GM19395 (cell line): ENCODE data around the gene KCTD17.

ENCODE experiments used
- ATAC-seq: cut with Tn5 transposase; IDR thresholded peaks from one replicate; pipeline ENCODE4 v1.9.1; 2021; ENCODE audit warnings: mild to moderate bottlenecking, moderate library complexity; ENCODE audit not compliant: unreplicated experiment

Gene KCTD17, protein sequence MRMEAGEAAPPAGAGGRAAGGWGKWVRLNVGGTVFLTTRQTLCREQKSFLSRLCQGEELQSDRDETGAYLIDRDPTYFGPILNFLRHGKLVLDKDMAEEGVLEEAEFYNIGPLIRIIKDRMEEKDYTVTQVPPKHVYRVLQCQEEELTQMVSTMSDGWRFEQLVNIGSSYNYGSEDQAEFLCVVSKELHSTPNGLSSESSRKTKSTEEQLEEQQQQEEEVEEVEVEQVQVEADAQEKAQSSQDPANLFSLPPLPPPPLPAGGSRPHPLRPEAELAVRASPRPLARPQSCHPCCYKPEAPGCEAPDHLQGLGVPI

DNA sequence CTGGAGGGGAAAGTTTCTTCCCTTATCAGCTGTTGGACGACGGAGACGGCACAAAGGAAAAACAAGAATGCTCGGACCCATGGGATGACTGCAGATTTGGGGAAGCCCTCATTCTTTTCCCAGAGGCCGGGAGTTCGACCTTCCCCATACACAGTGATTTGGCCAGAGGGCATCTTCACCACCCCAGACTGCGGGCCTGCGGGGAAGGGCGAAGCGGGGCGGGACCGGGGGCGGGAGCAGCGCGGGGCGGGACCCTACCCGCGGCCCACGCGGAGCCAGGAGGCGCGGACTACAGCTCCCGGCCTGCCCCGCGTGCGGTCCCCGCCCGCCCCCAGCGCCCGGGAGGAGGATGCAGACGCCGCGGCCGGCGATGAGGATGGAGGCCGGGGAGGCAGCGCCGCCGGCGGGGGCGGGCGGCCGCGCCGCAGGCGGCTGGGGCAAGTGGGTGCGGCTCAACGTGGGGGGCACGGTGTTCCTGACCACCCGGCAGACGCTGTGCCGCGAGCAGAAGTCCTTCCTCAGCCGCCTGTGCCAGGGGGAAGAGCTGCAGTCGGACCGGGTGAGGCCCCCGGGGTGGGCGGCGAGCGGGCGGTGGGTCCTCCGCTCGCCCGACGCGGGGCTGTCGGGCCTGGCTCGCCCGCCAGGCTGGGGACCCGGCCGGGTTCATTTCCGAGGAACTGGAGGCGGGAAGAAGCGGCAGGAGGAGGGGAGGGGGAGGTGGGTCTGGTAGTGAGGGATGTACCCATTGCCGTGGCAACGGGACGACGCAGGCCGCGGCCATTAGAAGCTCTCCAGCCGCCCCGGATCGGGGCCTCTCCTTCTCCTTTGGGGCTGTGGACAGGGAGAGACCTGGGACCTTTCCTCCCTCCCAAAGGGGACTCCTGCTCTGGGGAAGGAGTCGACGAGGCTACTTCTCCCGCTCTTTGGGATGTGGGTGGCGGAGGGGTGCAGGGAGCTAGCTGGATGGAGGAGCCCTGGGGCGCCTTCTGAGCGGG is at the start of gene KCTD17:
Gene KCTD17 (plus strand): TSS at position 352 of the 995 bp plus-strand sequence. CDS start 19 bp downstream, at position 371.
- no peak for ATAC-seq

DNA sequence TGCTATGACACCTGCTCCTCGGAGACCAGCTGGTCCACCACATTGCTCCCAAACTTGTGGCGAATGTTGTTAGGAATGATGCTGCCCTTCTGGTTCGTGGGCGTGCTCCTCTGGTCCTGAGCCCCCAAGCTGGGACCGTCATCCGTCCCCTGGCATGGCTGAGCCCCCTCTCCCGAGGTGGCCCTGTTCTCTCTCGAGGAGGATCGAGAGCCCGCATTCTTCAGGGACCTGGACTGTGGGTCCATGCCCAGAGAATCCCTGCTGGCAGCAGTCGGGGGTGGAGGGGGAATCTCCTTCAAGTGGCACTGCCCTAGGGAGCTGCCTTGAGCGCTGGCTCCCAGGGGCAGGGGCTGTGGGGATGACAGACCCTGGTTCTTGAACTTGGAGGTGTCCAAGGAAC is 49.7 kb upstream of the KCTD17 start:
- no peak for ATAC-seq

DNA sequence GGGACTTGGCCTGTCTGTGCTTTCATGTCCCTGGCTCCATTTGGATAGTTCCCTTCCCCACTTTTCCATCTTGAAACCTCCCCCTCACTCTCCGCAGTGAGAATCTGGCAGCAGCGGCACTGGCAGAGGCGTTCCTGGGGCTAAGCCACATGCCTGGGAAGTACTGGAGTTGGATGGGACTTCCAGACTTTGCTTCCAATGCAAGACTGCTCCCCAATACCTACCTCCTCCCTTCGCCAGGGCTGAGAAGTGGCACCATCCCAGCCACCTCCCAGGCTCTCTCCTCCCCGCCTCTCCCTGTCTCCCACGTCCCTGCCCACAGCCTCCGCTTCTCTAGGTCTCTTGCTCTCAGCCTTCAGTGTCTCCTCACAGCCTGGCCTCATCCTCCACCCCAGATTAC is 48.9 kb upstream of the KCTD17 start:
- ATAC-seq: no peak

DNA sequence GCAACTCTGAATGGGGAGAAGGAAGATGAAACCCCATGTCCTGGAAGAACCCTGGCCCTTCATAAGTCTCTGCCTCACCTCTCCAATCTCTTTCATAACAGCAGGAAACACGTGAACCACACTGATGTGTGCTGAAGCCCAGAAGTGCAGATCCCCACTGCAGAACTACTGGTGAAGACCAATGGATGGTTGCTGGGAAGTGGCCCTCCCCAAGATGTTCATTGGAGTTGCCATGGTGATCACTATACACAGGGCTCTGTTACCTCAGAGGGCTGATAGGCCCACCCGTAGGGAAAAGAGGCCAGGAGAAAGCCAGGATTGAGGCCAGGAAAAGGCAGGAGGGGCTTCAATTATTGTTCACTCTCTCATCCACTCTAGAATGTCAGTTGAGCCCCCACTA is 43.9 kb upstream of the KCTD17 start:
- ATAC-seq: no peak

DNA sequence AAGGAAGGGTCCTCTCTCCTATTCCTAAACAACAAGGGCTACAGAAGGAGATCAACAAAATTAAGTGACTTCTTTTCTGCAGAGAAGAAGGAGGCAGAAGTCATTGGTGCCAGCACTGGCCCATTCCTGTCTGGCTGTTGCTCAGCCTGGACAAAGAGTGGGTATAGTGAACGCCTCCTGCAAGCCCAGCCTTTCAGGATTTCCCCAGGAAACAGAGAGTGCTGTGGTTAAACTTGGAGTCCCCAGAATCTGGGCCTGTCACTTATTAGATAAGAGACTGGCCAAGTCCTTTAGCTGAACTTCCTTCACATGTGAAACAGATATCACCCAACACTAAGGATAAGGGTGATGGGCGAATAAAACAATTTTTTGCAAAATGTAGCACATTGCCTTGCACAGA is 43.2 kb upstream of the KCTD17 start:
- no peak for ATAC-seq

DNA sequence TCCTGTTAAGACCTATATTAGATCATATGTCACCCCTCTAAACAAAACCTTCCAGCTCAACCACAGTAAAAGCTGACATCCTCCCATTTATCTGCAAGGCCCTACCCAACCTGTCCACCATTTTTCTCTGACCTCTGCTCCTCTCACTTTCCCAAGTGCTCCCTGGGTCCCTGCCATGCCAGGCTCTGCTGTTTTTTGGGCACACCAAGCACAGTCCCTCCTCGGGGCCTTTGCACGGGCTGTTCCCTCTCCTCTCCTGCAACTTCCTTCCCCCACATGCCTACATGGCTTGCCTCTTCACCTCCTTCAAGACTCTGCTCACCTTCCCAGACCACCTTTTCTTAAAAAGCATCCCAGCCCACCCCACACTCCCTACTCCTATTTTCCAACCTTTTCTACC is 42.1 kb upstream of the KCTD17 start:
- ATAC-seq: no peak

DNA sequence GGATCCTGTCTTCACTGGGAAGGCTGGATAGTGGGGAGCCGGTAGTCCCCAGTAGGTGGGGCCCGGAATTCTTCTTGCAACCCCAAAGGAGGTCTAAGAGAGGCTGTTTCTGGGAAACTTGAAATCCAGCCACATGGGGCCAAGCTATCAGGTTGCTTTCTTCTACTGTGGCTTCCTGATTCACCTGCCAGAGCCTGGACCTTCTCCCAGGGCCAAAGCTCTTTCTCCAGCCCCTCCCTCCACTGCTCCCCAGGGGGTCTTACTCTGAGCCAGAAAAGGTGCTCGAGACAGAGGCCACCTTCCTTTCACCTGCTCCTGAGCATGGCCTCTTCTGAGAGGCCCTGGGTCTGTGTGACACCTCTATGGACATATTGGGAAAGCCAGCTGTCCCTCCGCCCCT is 41.4 kb upstream of the KCTD17 start:
- ATAC-seq: no peak

DNA sequence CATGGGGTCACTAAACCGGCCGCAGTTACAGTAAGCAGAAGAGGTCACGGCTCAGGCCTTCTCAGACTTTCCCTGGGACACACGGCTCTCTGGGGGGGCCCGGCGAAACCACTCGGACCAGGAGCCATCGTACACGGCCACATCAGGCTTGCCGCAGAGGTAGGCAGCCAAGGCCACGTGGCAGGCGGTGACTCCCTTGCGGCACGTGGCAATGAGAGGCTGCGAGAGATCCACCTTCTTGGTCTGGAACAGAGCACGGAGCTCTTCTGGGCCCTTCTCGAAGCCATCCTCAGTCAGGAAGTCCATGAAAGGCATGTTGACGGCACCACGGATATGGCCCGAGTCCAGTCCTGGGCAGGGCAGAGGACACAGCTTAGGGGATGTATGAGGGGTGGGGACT is 40.6 kb upstream of the KCTD17 start:
- ATAC-seq: no peak

DNA sequence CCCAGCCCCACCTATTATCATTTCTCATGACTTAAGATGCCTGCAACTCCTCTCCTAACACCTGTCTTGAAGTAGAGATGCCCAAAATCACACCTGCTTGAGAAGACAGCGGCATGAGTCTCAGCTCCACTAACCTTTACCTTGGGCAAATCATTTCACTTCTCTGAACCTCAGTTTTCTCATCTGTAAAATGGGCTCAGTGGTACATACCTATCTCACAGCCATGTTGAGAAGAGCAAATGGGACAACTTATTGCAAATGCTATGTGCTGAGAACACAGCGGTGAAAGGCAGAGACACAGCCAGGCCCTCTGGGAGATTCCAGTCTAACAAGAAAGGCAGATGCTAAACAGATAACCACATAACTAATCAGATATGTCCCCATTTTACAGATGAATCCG is 40.1 kb upstream of the KCTD17 start:
- no peak for ATAC-seq

DNA sequence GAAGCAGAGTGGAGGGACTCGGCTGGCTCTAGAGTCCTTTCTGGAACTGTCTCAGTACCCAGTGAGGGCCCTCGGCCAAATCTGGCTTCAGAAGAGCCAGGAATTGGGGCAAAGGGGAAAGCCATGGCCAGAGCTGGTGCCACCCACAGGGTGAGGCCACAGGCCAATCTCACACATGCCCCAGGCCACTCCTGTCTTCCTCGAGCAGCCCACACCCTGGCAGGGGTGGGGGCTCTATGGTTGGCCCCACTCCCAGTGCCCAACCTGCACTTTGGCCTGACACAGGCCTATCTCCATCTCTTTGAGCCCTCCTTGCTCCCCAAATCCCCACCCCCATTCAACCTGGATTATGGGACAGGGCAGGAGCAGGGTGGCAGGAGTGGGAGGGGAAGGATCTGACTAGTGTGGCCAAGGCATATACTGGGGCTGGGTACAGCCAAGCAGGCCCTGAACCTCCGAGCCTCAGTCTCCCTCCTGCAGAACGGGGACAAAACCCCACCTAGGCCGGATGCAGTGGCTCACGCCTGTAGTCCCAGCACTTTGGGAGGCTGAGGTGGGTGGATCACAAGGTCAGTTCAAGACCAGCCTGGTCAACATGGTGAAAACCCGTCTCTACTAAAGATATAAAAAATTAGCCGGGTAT is 39.2 kb upstream of the KCTD17 start:
- ATAC-seq: no peak

DNA sequence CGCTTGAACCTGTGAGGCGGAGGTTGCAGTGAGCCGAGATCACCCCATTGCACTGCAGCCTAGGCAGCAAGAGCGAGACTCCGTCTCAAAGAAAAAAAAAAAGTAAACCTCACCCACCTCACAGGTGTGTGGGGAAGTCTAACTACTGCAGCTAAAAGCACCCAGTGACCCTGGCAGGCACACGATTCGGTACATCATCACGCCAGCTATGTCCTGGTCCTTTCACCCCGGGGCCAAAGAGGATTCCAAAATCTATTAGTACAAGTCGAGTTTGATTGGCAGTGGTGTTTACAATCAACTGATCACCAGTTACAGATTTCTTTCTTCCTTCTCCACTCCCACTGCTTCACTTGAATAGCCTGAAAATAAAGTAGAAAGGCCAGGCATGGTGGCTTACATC is 38.6 kb upstream of the KCTD17 start:
- ATAC-seq: no peak

DNA sequence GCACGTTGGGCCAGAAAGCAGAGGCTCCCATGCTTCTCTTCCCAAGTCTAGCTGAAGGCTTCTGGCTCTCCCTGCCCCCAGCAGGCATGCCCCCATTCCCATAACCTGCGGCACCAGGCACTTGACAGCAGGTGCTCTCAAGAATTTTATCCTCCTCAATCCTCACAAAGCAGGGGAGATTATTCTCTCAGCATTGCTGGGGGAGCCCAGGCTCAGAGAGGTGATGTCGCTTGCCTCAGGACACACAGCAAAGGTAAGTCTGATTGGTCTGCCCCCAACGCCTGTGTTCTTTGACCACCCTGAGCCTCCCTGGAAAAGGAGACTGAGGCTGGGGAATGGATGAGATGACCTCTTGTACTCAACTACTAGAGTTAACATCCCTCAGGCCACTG is 37.1 kb upstream of the KCTD17 start:
- no peak for ATAC-seq

DNA sequence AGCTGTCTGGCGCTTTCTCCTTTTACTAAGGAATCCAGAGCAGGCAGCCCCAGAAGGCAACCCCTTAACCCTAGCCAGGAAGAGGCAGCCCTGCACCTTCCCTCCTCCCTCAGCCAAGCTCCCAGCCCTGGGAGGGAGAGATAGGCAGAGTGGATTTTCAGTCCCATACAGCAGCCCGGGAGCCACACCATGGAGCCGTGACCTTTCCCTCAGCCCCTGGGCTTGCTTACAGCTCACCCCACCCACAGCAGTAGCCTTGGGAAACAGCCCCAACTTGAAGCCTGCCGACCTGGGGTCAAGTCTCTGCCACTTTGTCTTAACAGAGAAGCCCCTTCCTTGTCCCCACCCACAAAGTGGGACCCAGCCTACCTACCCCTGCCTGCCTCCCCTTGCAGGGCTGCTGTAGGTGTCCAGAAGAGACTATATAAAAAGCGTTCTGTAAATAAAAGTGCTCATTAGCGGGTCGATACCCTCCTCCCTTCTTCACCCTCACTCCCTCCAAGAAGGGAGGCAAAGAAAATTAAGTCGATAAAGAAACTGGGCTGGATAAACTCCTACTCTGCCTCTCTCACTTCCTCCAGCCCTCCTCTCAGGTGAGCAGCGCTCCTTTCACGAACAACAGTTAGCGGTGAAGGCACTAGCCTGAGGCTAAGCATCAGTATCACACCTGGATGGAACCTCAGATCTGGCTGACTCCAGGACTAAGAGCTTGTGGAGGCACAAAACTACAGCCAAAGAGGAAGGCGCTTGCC is 36.5 kb upstream of the KCTD17 start:
- ATAC-seq: no peak

DNA sequence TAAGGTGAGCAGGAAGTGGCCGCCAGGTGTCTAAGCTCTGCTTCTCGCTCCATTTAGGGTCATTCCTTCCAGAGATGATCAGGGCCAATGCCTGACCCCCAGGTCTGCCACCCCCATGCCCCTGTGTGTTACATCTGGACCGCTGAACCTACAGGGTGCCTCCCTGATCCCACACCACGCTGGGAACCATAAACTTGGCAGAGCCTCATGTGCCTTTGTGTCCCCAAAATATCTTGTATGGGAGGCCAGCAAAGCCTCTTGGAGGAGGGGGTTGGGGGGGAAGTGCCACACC is 36.0 kb upstream of the KCTD17 start:
- ATAC-seq: no peak

DNA sequence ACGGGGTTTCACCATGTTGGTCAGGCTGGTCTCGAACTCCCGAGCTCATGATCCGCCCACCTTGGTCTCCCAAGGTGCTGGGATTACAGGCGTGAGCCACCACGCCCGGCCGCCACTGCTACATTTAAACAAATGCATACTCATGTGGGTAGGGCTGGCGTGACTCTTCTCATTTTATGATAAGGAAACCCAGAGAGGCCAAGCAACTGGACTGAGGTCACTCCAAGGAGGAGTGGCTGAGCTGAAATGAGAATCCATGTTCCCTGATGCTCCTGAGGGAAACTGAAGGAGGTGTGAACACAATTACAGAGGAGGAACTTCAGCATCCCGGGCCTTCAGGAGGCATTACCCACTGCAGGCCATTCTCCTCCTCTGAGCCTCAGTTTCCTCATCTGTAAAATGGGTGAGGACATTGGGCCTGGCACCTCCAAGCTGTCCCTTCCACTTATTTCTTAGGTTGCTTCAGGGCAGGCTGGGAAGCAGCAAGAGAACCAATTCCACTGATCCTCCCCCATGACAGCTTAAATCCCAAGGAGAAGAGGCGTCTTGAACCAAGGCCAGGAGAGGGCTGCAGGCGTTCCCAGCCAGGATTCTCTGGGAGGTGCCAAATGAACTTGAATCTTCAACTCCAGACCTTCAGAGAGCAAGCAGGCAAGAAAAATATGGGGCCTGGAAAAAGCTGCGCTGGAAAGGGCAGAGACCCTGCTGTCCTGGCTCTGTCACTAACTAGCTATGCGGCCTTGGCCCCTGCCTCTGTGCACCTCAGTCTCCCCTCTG is 35.2 kb upstream of the KCTD17 start:
- ATAC-seq: no peak

DNA sequence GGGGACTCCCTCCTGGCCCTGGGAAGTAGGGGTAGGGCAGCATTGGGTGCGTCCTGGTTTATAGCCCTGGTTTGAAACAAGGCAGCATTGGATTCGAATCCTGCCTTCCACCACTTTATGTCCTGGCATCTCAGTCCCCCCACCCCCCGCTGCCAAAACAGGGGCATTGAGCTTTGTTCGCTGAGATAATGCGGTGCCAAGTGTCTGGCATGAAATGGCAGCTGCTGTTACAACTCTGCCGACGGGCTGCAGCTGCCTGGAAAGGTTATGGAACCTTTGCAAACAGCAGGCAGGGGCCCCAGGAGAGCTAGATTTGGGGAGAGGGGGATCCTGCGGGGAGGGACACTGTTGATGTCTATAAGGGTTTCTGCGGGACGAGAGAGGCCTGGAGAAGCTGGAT is 34.2 kb upstream of the KCTD17 start:
- no peak for ATAC-seq

DNA sequence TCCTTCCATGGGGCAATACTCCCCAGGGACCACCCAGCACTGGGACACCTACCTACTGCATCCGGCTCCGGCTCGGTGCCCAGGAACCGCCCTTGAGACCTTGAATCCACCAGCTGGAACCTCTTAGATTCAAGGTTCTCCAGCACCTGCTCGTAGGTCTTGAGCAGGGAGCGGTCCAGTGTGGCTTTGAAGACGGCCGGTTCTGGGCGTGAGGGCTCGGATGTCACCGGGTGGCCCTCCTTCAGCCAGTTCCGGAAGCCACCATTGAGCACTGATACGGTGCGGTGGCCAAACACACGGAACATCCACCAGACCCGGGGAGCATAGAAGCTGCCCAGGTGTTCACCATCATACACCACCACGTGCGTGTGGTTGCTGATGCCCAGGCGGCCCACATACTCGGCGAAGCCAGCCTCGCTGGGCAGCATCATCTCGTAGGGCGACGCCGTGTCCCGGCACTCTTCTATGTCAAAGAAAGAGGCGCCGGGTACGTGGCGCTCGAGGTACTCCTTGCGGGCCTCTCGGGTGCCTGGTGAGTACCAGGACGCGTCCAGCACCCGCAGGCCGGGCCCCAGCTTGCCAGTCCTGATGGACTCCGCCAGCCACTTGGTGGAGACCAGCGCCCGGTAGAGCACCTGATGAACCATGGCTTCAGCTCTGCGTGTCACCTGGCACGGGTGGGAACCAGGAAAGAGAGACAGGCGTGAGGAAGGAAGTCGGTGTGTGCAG is 33.3 kb upstream of the KCTD17 start:
- no peak for ATAC-seq

DNA sequence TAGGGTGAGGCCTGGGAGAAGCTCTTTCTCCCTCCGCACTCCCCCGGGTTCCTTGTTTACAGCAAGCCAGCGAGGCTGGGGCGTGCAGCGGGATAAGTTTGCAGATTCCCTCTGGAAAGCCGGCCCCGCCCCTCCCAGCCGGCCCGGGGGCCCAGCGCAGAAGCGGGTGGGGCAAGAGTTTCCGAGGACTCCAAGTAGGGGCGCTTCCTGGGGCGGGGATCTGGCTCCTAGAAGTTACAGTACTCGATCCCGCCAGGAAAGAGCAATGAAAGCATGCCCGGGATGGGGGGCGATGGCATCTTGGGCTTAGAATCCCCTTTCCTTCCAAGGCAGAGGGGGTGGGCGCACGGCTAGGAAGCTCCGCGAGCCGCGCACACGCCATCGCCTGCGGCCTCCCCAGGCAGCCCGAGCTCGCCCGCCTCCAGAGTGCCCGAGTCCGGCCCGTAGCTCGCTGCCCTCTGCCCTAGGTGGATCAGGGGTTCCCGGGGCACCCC is 32.7 kb upstream of the KCTD17 start:
- ATAC-seq: no peak
